GM12892 (cell line): Measurements from ENCODE around the gene RPA3.

Source experiments
- POLR2A ChIP-seq: IDR thresholded peaks from 2 replicates; pipeline ENCODE4 v1.6.1; 2011; ENCODE audit warnings: low read depth, low read length, control low read depth
- POLR2AphosphoS5 ChIP-seq: IDR thresholded peaks from 2 replicates; pipeline ENCODE4 v1.6.1; 2011; ENCODE audit warnings: low read depth, low read length, control low read depth

DNA sequence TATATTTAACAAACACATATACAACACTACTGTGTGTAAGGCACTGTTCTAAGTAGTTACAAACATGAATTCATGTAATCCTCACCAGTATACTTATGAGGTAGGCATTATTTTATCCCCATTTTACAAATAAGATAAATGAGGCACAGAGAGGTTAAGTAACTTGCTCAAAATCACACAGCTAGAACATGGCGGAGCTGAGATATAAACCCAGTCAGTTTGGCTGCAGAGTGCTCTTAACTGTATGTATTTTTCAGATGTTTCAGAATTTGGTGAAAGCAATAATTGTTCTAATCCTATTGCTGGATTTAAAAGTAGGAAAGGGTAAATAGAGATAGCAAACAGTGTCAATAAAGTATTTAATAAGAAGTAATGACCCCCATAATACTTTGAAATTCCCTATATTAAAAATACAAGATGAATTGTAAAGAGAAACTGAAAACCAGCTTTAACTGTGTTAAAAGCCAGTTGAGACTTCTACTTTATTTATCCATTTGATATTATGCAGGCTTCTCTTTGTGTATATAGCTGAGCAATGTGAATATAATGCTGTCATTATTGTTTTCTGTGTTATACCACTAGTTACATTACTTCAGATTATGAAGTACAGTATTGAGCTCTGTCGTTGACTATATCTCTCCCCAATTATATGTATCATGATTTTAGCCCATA is 32.3 kb upstream of the RPA3 start:
- no peak for TF ChIP-seq POLR2AphosphoS5
- TF ChIP-seq POLR2A, result no peak
